K562 (cell line): ENCODE data around the gene SRC. TPM values are rescaled to one million over a fixed set of nuclear protein-coding genes. Genes with fewer than 3 reads are reported as not detected.

Experiments used
- ATAC-seq: fragments of 200-7000 bp; cut with Tn5 transposase; 3 replicates; pipeline ENCODE4 v1.9.1; 2020; ENCODE audit warnings: moderate library complexity
- BruUV-seq: library from RNA; stranded (reverse); fragments of 400-500 nt; replicated peaks from 2 replicates; lab custom pipeline; 2021; lab: Mats Ljungman, UMichigan
- CTCF ChIA-PET: fragments of 300-600 bp; formaldehyde crosslinking; extraction: SDS; loops from one replicate; lab custom pipeline; 2021; ENCODE audit warnings: low intra/inter-chr PET ratio; lab: Yijun Ruan, JAX
- POLR2A ChIA-PET: fragments of 300-600, 350-650 bp; sonication (Branson Sonifier 250); formaldehyde crosslinking; extraction: SDS; loops from one replicate; lab custom pipeline; 2021; ENCODE audit warnings: antibody characterized with exemption, inconsistent platforms; lab: Yijun Ruan, JAX
- DNase-seq, 4 experiments: peaks; one replicate each; pipeline versions ENCODE4 v3.0.0 to v3.0.0-alpha.2; 2011 to 2018; ENCODE audit warnings: low spot score in 3 of 4, mixed read lengths in 3 of 4; ENCODE audit errors: extremely low read depth in 1 of 4
- FAIRE-seq: peaks from 2 replicates; lab custom pipeline; 2011; peaks lifted over from hg19 to GRCh38; lab: Jason Lieb, UNC
- H2AFZ ChIP-seq: 2 replicates; pipeline ENCODE4 v1.6.0; 2011; ENCODE audit warnings: low read depth, low read length, control low read depth, inconsistent platforms
- H3K27ac ChIP-seq: fragments of 200-600 bp; 3 replicates; pipeline ENCODE4 v1.8.0; 2011; ENCODE audit warnings: low read depth, mild to moderate bottlenecking, control low read depth, inconsistent platforms, low read length, moderate library complexity, mixed read lengths; ENCODE audit errors: extremely low read depth
- H3K27me3 ChIP-seq, 2 experiments: fragments of 300-600 bp in 1 of 2; 2 replicates in 1 of 2; 3 replicates in 1 of 2; pipeline versions ENCODE4 v1.6.0 to v1.8.0; 2011; ENCODE audit warnings: inconsistent platforms in 2 of 2, low read length in 2 of 2, mild to moderate bottlenecking in 1 of 2, mixed read lengths in 1 of 2, moderate library complexity in 1 of 2; ENCODE audit not compliant: control insufficient read depth in 2 of 2, insufficient read depth in 2 of 2
- H3K36me3 ChIP-seq: fragments of 300-600 bp; 3 replicates; pipeline ENCODE4 v1.8.0; 2011; ENCODE audit warnings: mild to moderate bottlenecking, low read length, inconsistent platforms; ENCODE audit not compliant: control insufficient read depth, insufficient read depth
- H3K4me1 ChIP-seq, 2 experiments: fragments of 200-600 bp in 1 of 2; replicated peaks in 1 of 2; 2 replicates in 1 of 2; 3 replicates in 1 of 2; pipeline versions ENCODE4 v1.5.1 to v1.8.0; 2011; ENCODE audit warnings: inconsistent platforms in 2 of 2, low read length in 2 of 2, mild to moderate bottlenecking in 1 of 2, mixed read lengths in 1 of 2, moderate library complexity in 1 of 2; ENCODE audit not compliant: control insufficient read depth in 2 of 2, insufficient read depth in 2 of 2
- H3K4me2 ChIP-seq: 2 replicates; pipeline ENCODE4 v1.6.1; 2011; ENCODE audit warnings: low read length, control low read depth, inconsistent platforms, mixed read lengths; ENCODE audit not compliant: insufficient read depth
- H3K4me3 ChIP-seq: fragments of 200-600 bp; sonication (generic), shearing (Covaris generic); 2 replicates; pipeline ENCODE4 v1.5.1; 2016; ENCODE audit warnings: control low read depth, inconsistent platforms
- H3K79me2 ChIP-seq: fragments of 200-600 bp; 3 replicates; pipeline ENCODE4 v1.8.0; 2011; ENCODE audit warnings: low read length, inconsistent platforms; ENCODE audit not compliant: control insufficient read depth, insufficient read depth
- H3K9ac ChIP-seq, 2 experiments: 2 replicates each; pipeline versions ENCODE4 v1.6.0 to v1.6.1; 2011; ENCODE audit warnings: low read depth in 2 of 2, low read length in 2 of 2, control low read depth in 1 of 2, inconsistent platforms in 1 of 2, mild to moderate bottlenecking in 1 of 2, mixed read lengths in 1 of 2; ENCODE audit not compliant: insufficient read depth in 1 of 2
- H3K9me1 ChIP-seq: one replicate; pipeline ENCODE4 v1.6.0; 2011; ENCODE audit warnings: inconsistent platforms, mild to moderate bottlenecking, low read length, moderate library complexity; ENCODE audit not compliant: control insufficient read depth, insufficient read depth
- H3K9me3 ChIP-seq: replicated peaks from 2 replicates; pipeline ENCODE4 v1.5.1; 2011; ENCODE audit warnings: low read depth, low read length, inconsistent platforms; ENCODE audit not compliant: control insufficient read depth, insufficient read depth
- H4K20me1 ChIP-seq: replicated peaks from 2 replicates; pipeline ENCODE4 v1.6.1; 2011; ENCODE audit warnings: low read length, inconsistent platforms, mixed read lengths; ENCODE audit not compliant: control insufficient read depth, insufficient read depth
- ARID1B ChIP-seq: fragments of 450-650 bp; IDR thresholded peaks from 2 replicates; pipeline ENCODE4 v1.6.1; 2016; ENCODE audit warnings: antibody characterized with exemption, mild to moderate bottlenecking, inconsistent platforms
- BRCA1 ChIP-seq, 2 experiments: fragments of 450-650 bp in 1 of 2; sonication (generic) in 1 of 2; formaldehyde crosslinking in 1 of 2; IDR thresholded peaks; 2 replicates each; pipeline versions ENCODE4 v1.5.0 to v1.6.1; 2017 to 2020; ENCODE audit warnings: mild to moderate bottlenecking in 1 of 2, missing genetic modification reagents in 1 of 2
- FOXJ2 ChIP-seq: fragments of 200-800 bp; sonication (Bioruptor generic); IDR thresholded peaks from 2 replicates; pipeline ENCODE4 v1.6.1; 2016; ENCODE audit warnings: missing genetic modification characterization, missing compliant biosample characterization
- NFE2 ChIP-seq: IDR thresholded peaks from 2 replicates; pipeline ENCODE4 v1.6.1; 2014; ENCODE audit warnings: antibody characterized with exemption, low read depth
- XRCC3 ChIP-seq: fragments of 450-650 bp; IDR thresholded peaks from 2 replicates; pipeline ENCODE4 v1.6.1; 2017; ENCODE audit warnings: mild to moderate bottlenecking, moderate library complexity
- ZNF184 ChIP-seq: sonication (generic); formaldehyde crosslinking; IDR thresholded peaks from 2 replicates; pipeline ENCODE4 v1.5.0; 2020; ENCODE audit warnings: missing genetic modification reagents
- ZNF696 ChIP-seq: fragments of 250-450 bp; sonication (Bioruptor Pico); conservative IDR thresholded peaks from 2 replicates; pipeline ENCODE4 v1.4.0; 2020; ENCODE audit warnings: mild to moderate bottlenecking, moderate library complexity
- WGBS: fragments of 100-300 bp; shearing (Covaris generic); methylation state at CpG from one replicate; pipeline ENCODE4 v1.1.6; 2016; ENCODE audit warnings: low coverage, mixed read lengths; ENCODE audit not compliant: insufficient coverage; ENCODE audit errors: missing lambda C conversion rate; 5-methylcytosine and 5-hydroxymethylcytosine counted together
- in situ Hi-C: fragments of 300-500 bp; cut with MboI; formaldehyde crosslinking; loops from 4 replicates; pipeline ENCODE4 v1.15.0; 2018; ENCODE audit warnings: inconsistent platforms, mixed read lengths
- intact Hi-C: fragments of 100-400 bp; cut with micrococcal nuclease; formaldehyde crosslinking; loops from 2 replicates; pipeline ENCODE4 v1.14.2; 2022
- polyA plus RNA-seq, 8 experiments: library from polyadenylated mRNA; depleted of rRNA in 4 of 8; stranded (reverse) in 5 of 8; unstranded in 3 of 8; fragments of >200 nt; fragmentation: Nextera tagmentation in 2 of 8; fragmentation: Illumina TruSeq in 1 of 8; extraction: Ambion mirVana in 2 of 8; extraction: Trizol in 1 of 8; gene quantifications; 2 replicates each; pipeline versions ENCODE4 v1.2.1 to v1.2.3, GENCODE V29; 2011 to 2014; ENCODE audit warnings: inconsistent platforms in 1 of 8, missing spikeins in 1 of 8
- total RNA-seq, 7 experiments: library from RNA; depleted of rRNA in 6 of 7; stranded (reverse); fragments of >200 nt in 6 of 7; fragmentation: Illumina TruSeq in 2 of 7; extraction: Trizol in 2 of 7; gene quantifications; 2 replicates each; pipeline versions ENCODE4 v1.2.1 to v1.2.3, GENCODE V29; 2011 to 2021; ENCODE audit warnings: low replicate concordance in 1 of 7
- TF ChIP-seq, protein P1 (sequence below): sonication (generic); formaldehyde crosslinking; IDR thresholded peaks from 2 replicates; pipeline ENCODE4 v1.9.0; 2022; ENCODE audit warnings: mild to moderate bottlenecking, missing genetic modification reagents

Gene SRC
- total and polyA plus RNA-seq, 9 of the 15 experiments (the other 6 are each of a cell fraction or from before 2014, with no cell fraction given), result 0.06 to 8.5 (median 3.1) TPM

DNA sequence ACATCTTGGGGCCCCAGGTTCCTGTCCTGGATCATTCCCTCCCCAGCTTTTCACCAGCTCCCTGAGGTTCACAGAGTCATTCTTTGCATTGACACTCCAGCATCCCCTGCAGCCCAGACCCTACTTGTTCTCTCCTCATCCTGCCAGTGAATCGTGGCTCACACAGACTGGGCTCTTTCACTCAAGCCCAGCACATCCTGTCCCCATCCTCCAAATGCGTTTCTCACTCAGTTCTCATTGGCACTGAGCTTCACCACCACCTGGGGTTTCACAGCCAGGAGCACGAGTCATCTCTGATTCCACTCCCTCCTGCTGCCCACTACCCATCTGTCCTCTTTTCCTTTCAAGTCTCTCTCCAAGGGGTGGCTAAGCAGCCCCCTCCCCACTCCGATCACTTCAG is 89.7 kb downstream of the SRC start:
- Histone ChIP-seq H3K9me1 (no peaks in the 10 kb centered on the region), H3K27me3 (peaks cover 0 to 37% of the 10 kb centered on the region in 2 experiments; a peak in 2 of 5 replicates), H3K27ac (no peak overlapping the region), H3K9me3 (no peaks in the 10 kb centered on the region), H3K79me2 (no peaks in the 10 kb centered on the region), H4K20me1 (no peaks in the 10 kb centered on the region; the same call in 1 of the 2 replicates), H3K36me3 (no peaks in the 10 kb centered on the region), H3K9ac (no peak overlapping the region), H3K4me3 (no peak overlapping the region), H3K4me1 (no peaks in the 10 kb centered on the region), H2AFZ (no peak overlapping the region), H3K4me2 (no peak overlapping the region)
- in situ Hi-C loops, result no loop called here
- ChIA-PET POLR2A (no interaction called here), CTCF (no interaction called here)
- intact Hi-C loops, result no loop called here
- WGBS, result 0% methylated on average over 4 of the region's 4 CpGs
- FAIRE-seq, result no peak
- BruUV-seq, result no TSS peak
- DNase-seq, result no peak
- no peak for ATAC-seq
- TF ChIP-seq ARID1B (no peak), BRCA1 (IDR thresholded peaks at IDR 0.05) (no peak), BRCA1 (CRISPR knock-in tag; IDR thresholded peaks at IDR 0.05) (no peak), ZNF696 (no peak), ZNF184 (no peak), NFE2 (no peak), FOXJ2 (no peak), XRCC3 (no peak)
- TF ChIP-seq, protein P1, sequence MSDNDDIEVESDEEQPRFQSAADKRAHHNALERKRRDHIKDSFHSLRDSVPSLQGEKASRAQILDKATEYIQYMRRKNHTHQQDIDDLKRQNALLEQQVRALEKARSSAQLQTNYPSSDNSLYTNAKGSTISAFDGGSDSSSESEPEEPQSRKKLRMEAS (CRISPR knock-in tag), result no peak
- TF ChIP-seq, all 486 proteins: peak for 0
